Right kidney (tissue), 1 donor: Measurements from ENCODE around the gene DDX24.

Source experiments
- DNase-seq: peaks from one replicate; pipeline ENCODE4 v3.0.0-alpha.2; 2016

The DDX24 gene

GRCh38 chr14:94010625-94011024 is 70.4 kb downstream of the DDX24 start:
- DNase-seq: no peak

DNA sequence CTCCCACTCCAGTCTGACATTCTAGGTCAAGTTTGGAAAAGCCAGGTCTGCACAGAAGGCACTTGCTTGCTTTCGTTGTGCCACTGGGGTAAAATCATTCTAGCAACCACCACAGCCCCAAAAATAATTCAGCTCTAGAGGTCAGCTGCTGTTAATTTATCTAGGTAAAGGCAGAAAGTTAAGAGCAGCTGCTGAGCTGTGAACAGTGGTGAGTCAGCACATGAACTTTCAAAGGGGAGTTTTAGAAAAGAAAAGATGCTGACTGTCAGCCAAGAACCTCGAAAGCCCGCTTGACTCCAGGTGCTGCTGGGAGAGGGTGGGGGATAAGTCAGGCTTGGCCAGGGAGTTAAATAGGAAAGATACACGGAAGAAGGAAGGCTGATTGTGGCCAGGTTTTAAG is 71.2 kb downstream of the DDX24 start:
- no peak for DNase-seq

DNA sequence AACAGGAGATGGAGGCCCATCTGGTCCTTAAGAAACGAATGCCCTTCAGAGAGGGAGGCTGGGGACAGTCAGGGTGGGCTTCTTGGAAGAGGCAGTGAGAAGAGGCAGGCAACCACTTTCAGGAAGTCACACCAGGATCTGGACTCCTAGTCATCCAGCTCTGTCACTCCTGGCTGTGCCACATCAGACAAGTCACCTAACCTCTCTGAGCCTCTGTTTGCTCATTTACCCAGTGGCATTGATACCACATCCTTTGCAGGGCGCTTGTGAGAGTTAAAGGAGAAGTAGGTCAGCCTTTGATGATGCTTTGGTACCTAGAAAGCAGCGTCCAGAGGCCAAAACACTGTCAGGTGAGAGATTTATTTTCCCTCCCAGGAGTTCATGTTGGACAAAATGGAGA is 72.8 kb downstream of the DDX24 start:
- no peak for DNase-seq

DNA sequence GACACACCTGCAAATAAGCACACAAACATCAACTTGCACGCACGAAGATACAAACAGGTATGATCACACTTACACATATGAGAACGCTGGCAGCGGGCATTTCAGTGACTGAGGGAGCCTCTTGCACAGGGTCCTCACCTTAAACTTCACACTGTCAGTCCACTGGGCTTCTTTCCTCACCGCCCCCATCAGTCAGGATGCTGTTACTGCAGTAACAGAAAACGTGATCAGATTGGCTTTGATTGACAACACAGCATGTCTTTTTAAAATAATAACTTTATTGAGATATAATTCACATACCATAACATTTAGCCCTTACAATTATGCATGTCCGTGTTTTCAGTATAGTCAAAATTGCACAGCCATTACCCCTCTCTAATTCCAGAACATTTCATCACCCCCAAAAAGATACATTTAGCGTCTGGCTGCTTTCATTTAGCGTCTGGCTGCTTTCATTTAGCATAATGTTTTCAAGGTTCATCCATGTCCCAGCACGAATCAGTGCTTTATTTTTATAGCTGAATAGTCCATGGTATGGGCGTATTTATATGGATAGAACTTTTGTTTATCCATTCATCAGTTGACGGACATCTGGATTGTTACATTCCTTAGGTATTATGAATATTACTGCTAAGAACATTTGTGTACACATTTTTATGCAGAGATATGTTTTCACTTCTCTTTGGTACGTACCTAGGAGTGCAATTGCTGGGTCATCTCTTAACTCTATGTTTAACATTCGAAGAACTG is 75.5 kb downstream of the DDX24 start:
- DNase-seq: no peak

- DNase-seq: no peak
Observed at GRCh38 chr14:94004015-94004414, 77.0 kb downstream of the DDX24 start.

- no peak for DNase-seq
Observed at GRCh38 chr14:94003397-94003796, 77.6 kb downstream of the DDX24 start.

- peak; percentile 57 for DNase-seq
Observed at GRCh38 chr14:94001501-94002396, 79.3 kb downstream of the DDX24 start.

DNA sequence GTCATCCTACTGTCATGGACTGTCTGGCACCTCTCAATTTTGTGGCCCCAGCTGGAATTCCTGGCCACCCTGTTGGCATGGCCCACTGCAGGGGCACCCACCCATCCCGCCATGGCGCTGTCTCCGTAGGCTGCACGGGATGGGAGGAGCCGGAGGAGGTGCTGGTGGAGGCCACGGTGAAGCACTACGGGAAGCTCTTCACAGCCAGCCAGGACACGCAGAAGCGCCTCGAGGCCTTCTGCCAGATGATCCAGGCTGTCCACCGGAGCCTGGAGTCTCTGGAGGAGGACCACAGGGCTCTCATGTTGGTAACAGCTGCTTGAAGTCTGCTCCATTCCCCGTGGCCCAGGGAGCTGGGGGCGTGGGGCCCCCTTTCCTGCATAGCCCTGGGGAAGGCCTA is 80.0 kb downstream of the DDX24 start:
- no peak for DNase-seq

GRCh38 chr14:94000267-94000666 is 80.7 kb downstream of the DDX24 start:
- no peak for DNase-seq

- no peak for DNase-seq
Observed at GRCh38 chr14:93999573-93999972, 81.4 kb downstream of the DDX24 start.

- DNase-seq: no peak
Observed at GRCh38 chr14:93998871-93999403, 82.1 kb downstream of the DDX24 start.
